GM18511 (cell line): Measurements from ENCODE around the gene GIPC2.
A peak's percentile ranks its signal among the peaks of the same experiment; 100 is the strongest.
"Not testable (repeated sequence)": the region's sequence is repeated elsewhere in the genome, so short reads cannot be mapped to it uniquely, and the experiment has no call there.

Source experiments
- ATAC-seq: cut with Tn5 transposase; IDR thresholded peaks from one replicate; pipeline ENCODE4 v1.9.1; 2021; ENCODE audit warnings: mild to moderate bottlenecking, moderate library complexity; ENCODE audit not compliant: unreplicated experiment

GIPC2 gene

GRCh38 chr1:78061825-78062523 is 16.2 kb downstream of the GIPC2 start:
- ATAC-seq: no peak

GRCh38 chr1:78064886-78065285 is 19.1 kb downstream of the GIPC2 start:
- ATAC-seq: not testable (repeated sequence)

DNA sequence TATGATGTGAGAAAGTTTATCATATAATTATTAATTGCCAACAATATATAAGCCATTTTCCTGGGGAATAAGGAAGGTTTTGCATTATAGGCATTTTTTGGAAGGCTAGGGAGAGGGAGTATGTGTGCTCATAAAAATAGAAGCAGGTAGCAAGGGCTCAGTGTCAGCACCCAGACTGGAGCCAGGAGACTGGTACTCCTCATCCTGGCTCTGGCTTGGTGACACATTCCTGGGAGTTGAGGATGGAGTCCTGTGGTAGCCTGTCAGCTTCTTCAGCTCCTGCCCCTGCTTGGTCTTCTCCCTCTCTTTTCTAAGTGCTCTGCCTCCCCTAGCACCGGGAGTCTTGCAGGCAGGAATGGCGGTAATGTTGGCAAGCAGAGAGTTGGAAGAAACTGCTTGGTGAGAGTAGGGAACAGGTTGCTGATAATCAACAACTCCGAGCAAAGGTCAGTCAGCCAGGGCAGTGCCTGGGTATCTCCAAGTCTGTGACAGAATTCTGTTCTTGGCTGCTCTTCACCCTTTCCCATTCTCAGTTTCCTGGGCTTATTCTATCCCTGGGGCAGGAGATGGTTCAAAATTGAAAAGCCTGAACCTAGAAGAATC is 23.0 kb downstream of the GIPC2 start:
- ATAC-seq: no peak

- ATAC-seq: no peak
These were observed 24.0 kb downstream of the GIPC2 start for GRCh38 chr1:78069784-78070183.

- no peak for ATAC-seq
These were observed 24.4 kb downstream of the GIPC2 start for GRCh38 chr1:78070210-78070609.

DNA sequence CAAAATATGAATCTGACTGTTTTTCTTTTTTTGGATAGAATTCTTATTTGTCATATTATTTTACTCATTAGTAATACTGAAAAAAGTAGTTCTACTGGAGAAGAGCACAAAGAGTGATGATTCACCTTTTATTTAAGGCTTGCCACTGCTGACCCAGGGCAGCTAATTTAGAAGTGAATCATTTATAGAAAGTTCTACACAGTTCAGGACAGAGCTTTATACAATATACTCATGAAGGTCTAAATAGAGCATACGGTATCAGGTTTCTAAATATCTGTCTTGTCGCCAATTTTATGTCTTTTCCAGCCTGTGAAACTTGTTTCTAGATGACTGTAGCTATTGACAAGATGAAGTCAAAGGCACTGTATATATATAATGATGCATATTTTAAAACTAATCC is 25.0 kb downstream of the GIPC2 start:
- peak; percentile 89 for ATAC-seq

GRCh38 chr1:78071696-78072095 is 25.9 kb downstream of the GIPC2 start:
- no peak for ATAC-seq

DNA sequence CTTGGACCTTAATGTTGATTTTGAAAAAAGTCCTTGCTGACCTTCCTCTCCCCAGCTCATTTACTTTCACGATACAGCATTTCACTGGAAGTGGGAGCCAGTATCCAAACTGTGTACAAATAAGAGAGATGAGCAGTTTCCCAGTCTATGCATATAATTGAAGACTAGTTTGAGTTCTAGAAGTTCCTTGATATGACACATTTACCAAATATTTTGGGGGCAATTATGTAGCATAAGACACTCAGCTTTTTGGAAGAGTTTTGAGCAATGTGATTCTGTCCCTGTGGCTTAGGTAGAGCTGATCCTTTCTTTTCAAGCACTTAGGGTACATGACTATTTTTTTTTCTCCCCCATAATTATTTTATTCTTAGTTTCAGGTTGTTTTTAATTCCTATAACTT is 26.4 kb downstream of the GIPC2 start:
- no peak for ATAC-seq

DNA sequence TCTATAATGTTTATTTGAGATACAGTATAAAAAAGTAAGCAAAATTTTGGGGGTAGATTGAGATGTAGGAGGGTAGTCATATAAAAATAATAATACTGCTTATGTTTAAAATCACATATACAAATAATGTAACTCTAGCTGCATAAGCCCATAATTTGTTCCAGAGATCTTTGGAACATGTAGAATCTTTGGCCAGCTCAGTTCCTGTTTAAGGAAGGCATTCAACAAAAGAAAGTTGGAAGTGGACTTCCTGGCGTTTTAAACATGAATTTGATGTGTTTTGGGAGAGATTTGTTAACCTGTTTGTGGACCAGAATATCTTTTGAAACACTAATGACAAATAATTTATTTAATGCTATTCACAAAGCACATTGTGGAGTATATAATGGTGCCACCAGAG is 27.7 kb downstream of the GIPC2 start:
- ATAC-seq: no peak

- ATAC-seq: no peak
These were observed 29.9 kb downstream of the GIPC2 start for GRCh38 chr1:78075621-78076020.

DNA sequence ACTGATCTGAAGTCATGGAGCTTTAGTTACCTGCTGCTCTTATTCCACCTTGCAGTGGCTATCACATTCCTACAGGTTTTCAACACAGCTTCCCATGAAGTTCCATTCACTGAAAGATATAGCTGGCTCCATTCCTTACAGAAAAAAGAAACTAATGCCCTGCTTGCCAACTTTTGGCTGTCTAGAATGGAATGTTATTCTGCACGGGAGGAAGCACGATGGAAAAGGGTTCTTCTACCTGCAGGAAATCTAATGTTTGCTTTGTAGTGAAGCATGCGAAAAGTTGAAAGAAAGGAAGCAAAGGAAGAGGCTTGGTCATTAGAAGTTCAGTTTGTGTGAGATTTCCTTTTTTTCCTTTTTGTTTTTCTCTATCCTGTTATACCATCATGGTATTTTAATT is 32.6 kb downstream of the GIPC2 start:
- no peak for ATAC-seq

DNA sequence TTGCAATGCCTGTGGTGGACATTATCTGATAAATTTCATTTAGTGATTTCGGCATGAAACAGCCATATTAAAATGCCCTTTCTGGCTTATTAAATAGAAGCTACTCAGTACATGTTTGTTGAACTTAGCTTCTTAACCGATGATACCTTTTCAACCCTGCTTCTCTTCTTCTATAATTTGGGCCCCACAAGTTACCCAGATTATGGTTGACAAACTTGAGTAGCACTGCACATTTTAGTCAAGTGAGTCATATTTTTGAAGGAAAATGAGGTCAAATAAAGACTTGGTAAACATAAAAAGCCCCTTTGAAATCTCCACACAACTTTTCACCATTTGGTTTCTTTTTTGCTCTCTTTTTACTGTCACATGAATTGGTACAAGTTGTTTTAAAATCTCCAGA is 33.8 kb downstream of the GIPC2 start:
- ATAC-seq: no peak

DNA sequence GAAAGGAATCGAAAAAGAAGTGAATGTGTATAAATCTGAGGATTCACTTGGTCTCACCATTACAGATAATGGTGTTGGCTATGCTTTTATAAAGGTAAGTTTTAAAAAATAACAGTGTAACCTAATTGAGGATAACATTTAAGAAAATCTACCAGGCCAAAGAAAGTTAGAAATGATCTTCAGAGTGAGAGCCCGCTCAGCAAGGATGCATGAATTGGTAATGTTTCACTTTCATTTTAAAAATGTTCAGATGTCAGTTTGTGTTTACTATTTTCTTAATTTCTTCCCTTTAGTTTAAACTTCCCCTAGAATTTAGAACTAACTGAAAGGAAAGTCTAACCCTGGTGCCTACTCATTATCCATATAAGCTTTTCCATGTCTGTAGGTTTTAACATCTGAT is 35.0 kb downstream of the GIPC2 start:
- no peak for ATAC-seq

GRCh38 chr1:78081980-78082860 is 36.5 kb downstream of the GIPC2 start:
- no peak for ATAC-seq

GRCh38 chr1:78084639-78085038 is 38.9 kb downstream of the GIPC2 start:
- ATAC-seq: not testable (repeated sequence)

DNA sequence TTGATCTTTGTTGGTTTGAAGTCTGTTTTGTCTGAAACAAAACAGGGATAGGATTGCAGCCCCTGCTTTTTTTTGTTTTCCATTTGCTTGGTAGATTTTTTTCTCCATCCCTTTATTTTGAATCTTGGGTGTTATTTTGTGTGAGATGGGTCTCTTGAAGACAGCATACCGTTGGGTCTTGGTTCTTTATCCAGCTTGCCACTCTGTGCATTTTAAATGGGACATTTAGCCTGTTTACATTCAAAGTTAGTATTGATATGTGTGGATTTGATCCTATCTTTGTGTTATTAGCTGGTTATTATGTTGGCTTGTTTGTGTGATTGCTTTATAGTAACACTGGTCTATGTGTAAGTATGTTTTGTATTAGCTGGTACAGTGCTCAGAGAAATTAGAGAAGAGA is 40.9 kb downstream of the GIPC2 start:
- ATAC-seq: no peak

- ATAC-seq: no peak
These were observed 42.2 kb downstream of the GIPC2 start for GRCh38 chr1:78088015-78088414.

DNA sequence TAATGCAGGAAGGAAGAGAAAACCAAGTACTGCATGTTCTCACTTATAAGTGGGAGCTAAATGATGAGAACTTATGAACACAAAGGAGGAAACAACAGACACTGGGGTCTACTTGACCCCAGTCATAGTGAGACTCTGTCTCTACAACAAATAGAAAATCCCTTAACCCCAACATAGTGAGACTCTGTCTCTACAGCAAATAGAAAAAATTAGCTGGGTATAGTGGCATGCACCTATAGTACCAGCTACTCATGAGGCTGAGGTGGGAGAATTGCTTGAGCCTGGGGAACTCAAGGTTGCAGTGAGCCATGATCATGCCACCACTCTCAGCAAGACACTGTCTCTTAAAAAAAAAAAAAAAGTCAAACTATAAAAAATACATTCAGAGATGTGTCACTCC is 42.7 kb downstream of the GIPC2 start:
- no peak for ATAC-seq

DNA sequence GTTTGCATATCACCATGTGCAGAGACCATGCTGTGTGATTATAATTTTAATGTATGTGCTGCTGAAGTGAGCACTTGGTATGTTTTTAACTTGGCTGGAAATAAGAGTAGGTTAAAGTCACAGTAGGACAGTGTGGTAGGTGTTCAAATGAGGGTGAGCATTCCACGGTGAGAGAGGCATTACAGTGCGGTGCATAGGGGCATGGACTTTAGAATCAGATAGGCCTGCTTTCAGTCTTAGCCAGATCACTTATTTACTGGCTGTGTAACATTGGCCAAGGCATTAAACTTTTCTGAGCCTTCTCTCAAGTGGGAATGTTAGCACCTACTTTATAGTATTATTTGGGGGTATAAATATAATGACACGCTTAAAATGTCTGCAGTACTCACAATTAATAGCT is 43.2 kb downstream of the GIPC2 start:
- no peak for ATAC-seq

DNA sequence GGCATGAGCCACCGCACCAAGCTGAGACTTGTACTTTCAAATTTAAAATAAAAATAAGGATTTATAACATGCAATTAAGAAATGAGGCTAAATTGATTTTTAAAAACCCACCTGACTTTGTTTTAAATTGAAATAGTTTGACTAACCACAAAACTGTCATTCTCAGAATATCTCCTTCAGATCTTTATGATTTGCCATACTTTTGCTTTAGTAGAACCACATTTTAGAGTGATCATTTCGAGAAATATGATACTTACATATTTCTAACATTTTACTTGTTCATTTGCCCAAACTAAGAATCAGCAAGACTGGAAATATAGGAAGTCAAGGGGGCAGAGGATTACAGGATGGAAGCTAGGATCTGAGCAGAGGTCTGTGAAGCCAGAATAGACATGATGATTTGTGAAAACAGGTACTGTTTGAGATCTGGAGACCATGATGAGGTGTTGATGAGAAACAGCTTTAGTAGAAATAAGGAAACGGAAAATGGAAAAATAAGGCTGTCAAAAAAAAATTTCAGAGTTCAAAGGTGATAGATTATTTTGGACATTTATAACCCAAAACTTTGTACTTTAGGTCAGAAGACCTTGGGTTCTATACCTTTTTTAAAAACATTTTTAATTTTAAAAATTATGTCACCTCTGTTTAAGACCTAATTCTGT is 44.8 kb downstream of the GIPC2 start:
- no peak for ATAC-seq

GRCh38 chr1:78091215-78091813 is 45.5 kb downstream of the GIPC2 start:
- no peak for ATAC-seq
